Peyer's patch (tissue), 4 donors: ENCODE measurements around the gene AADAT.

Experiments used
- CTCF ChIP-seq, 6 experiments: fragments of 450-650 bp in 4 of 6; fragments of 200-600 bp in 2 of 6; sonication (generic) in 1 of 6; IDR thresholded peaks; one replicate each; pipeline ENCODE4 v1.5.1; 2017 to 2019; ENCODE audit warnings: antibody characterized with exemption in 6 of 6, mild to moderate bottlenecking in 3 of 6, moderate library complexity in 1 of 6
- POLR2A ChIP-seq, 2 donors: fragments of 450-650 bp; IDR thresholded peaks; one replicate each; pipeline ENCODE4 v1.5.1; 2017; ENCODE audit warnings: antibody characterized with exemption in 2 of 2, mild to moderate bottlenecking in 2 of 2, moderate library complexity in 2 of 2

DNA sequence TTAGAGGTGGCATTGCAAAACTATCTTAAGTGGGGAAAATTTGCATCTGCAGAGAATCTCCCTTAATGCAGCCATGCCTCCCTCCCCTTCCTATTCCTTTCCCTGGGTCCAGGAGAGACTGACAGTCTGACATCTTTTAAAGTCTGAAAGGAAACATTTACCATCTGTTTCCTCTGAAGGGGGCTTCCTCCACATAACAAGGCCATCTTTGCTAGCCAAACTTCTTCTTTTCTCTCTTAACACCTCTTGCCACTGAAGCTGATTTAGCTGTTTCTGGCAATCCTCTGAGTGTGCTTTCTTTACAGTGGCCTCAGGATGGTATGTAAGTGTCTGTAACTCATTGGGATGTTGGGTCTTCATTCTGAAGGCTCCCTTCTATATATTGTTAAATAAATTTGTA, 34.6 kb upstream of the AADAT start:
- TF ChIP-seq POLR2A (IDR thresholded peaks at IDR 0.05) (no peak), CTCF (IDR thresholded peaks at IDR 0.05) (no peak)
